Motor neuron (in vitro differentiated cells): ENCODE results near the gene ZMAT5. TPM values are rescaled to one million over a fixed set of nuclear protein-coding genes. Genes with fewer than 3 reads are reported as not detected.

ENCODE experiments used
- ATAC-seq, 8 experiments: fragments of 200-7000 bp; cut with Tn5 transposase; replicated peaks in 6 of 8; 2 replicates each; pipeline ENCODE4 v1.8.0; 2021; ENCODE audit warnings: mild to moderate bottlenecking in 8 of 8, moderate library complexity in 8 of 8
- H3K27ac ChIP-seq, 2 donors: fragments of 250-450 bp; sonication (Bioruptor Pico); 2 replicates each; pipeline ENCODE4 v1.9.0; 2021; ENCODE audit warnings: antibody characterized with exemption in 2 of 2, mild to moderate bottlenecking in 2 of 2, moderate library complexity in 1 of 2
- H3K4me1 ChIP-seq, 2 donors: fragments of 250-450 bp; sonication (Bioruptor Pico); replicated peaks in 1 of 2; 2 replicates each; pipeline ENCODE4 v1.6.1; 2021; ENCODE audit warnings: antibody characterized with exemption in 2 of 2, mild to moderate bottlenecking in 2 of 2, moderate library complexity in 1 of 2
- H3K4me3 ChIP-seq, 5 donors: fragments of 250-450 bp; sonication (Bioruptor Pico); 2 replicates each; pipeline ENCODE4 v1.9.0; 2021; ENCODE audit warnings: antibody characterized with exemption in 5 of 5, mild to moderate bottlenecking in 5 of 5, moderate library complexity in 4 of 5
- WGBS, 10 experiments: fragments of 450-650 bp; shearing (Covaris generic); methylation state at CpG; one replicate each; pipeline ENCODE4 v1.0.0; 2022; 5-methylcytosine and 5-hydroxymethylcytosine counted together
- in situ Hi-C, 9 experiments: fragments of 400-800 bp; cut with MboI; loops; one replicate each; pipeline ENCODE4 v1.15.0; 2021; ENCODE audit warnings: low sequenced_read_pairs in 9 of 9, low pct_unique_long_range_greater_than_20kb in 2 of 9; ENCODE audit not compliant: unreplicated experiment in 9 of 9
- total RNA-seq, 8 experiments: library from RNA; unstranded; fragments of 300-600 nt; gene quantifications; 2 replicates each; pipeline versions ENCODE4 v1.2.3 to v1.2.4, GENCODE V29; 2022

ZMAT5 gene
- total RNA-seq, 8 experiments from 2014 or later = 16.7 to 36.2 (median 26.5) TPM

- 70 to 100% (median 87%) methylated on average over 2 to 4 of the region's 11 CpGs; no CpG with 5 or more reads in 4 of the 10 experiments for WGBS, 10 experiments
- no peak for ATAC-seq
- in situ Hi-C loops = no loop called here
Observed at GRCh38 chr22:29717789-29718188, 49.0 kb downstream of the ZMAT5 start.

GRCh38 chr22:29716814-29717545, 49.8 kb downstream of the ZMAT5 start:
- no peak overlapping the region for H3K27ac ChIP-seq
- in situ Hi-C loops = no loop called here
- H3K4me3 ChIP-seq = no peak overlapping the region
- ATAC-seq = peak; percentile 35 to 96 (median 71)
- peaks cover 52 to 74% of the 10 kb centered on the region in 2 donors for H3K4me1 ChIP-seq
- WGBS, 10 experiments = 9 to 100% (median 55%) methylated on average over 1 to 6 of the region's 16 CpGs; no CpG with 5 or more reads in 4 of the 10 experiments

More at GRCh38 chr22:29717789-29718188, 49.0 kb downstream of the ZMAT5 start:
- no peak overlapping the region for H3K27ac ChIP-seq
- peaks cover 52 to 72% of the 10 kb centered on the region in 2 donors for H3K4me1 ChIP-seq
- no peak overlapping the region for H3K4me3 ChIP-seq

- Histone ChIP-seq H3K27ac (no peak overlapping the region), H3K4me1 (peaks cover 50 to 69% of the 10 kb centered on the region in 2 donors), H3K4me3 (no peak overlapping the region)
- in situ Hi-C loops = no loop called here
- WGBS, 10 experiments = 10 to 90% (median 69%) methylated on average over 2 to 3 of the region's 5 CpGs; no CpG with 5 or more reads in 7 of the 10 experiments
- no peak for ATAC-seq
Observed at GRCh38 chr22:29715705-29716104, 51.1 kb downstream of the ZMAT5 start.

GRCh38 chr22:29715240-29715639, 51.6 kb downstream of the ZMAT5 start:
- Histone ChIP-seq H3K4me1 (peaks cover 50 to 67% of the 10 kb centered on the region in 2 donors), H3K4me3 (no peak overlapping the region), H3K27ac (no peak overlapping the region)
- WGBS, 10 experiments = 0 to 20% methylated on average over 1 to 2 of the region's 13 CpGs; no CpG with 5 or more reads in 8 of the 10 experiments
- peak in 5 of 8 experiments; percentile 2 to 64 (median 34) for ATAC-seq
- in situ Hi-C loops = no loop called here

GRCh38 chr22:29713156-29713727, 53.6 kb downstream of the ZMAT5 start:
- peak in 2 of 8 experiments; percentile 3 to 12 for ATAC-seq
- Histone ChIP-seq H3K4me3 (no peak overlapping the region), H3K4me1 (peaks cover 45 to 53% of the 10 kb centered on the region in 2 donors), H3K27ac (peak overlapping the region; percentile 26 to 34)
- 20% methylated on average over 1 of the region's 8 CpGs; no CpG with 5 or more reads in 9 of the 10 experiments for WGBS, 10 experiments
- in situ Hi-C loops = no loop called here

- H3K4me1 ChIP-seq = peaks cover 38 to 47% of the 10 kb centered on the region in 2 donors
- 50 to 83% (median 66%) methylated on average over 2 of the region's 2 CpGs; no CpG with 5 or more reads in 4 of the 10 experiments for WGBS, 10 experiments
- in situ Hi-C loops = no loop called here
- H3K27ac ChIP-seq = no peak overlapping the region
- no peak for ATAC-seq
- H3K4me3 ChIP-seq = no peak overlapping the region
Observed at GRCh38 chr22:29712119-29712518, 54.7 kb downstream of the ZMAT5 start.

GRCh38 chr22:29710922-29711593, 55.7 kb downstream of the ZMAT5 start:
- peak overlapping the region in 1 of 2 donors; percentile 18 for H3K27ac ChIP-seq
- H3K4me3 ChIP-seq = no peak overlapping the region
- peaks cover 46 to 47% of the 10 kb centered on the region in 2 donors for H3K4me1 ChIP-seq
- ATAC-seq = peak in 2 of 8 experiments; percentile 21 to 25
- WGBS, 10 experiments = 30 to 67% (median 60%) methylated on average over 1 to 5 of the region's 18 CpGs; no CpG with 5 or more reads in 7 of the 10 experiments
- in situ Hi-C loops = no loop called here

GRCh38 chr22:29710193-29710592, 56.6 kb downstream of the ZMAT5 start:
- WGBS, 10 experiments = 0 to 78% (median 30%) methylated on average over 1 to 10 of the region's 15 CpGs; no CpG with 5 or more reads in 6 of the 10 experiments
- peaks cover 52 to 55% of the 10 kb centered on the region in 2 donors for H3K4me1 ChIP-seq
- H3K27ac ChIP-seq = no peak overlapping the region
- no peak for ATAC-seq
- in situ Hi-C loops = no loop called here
- no peak overlapping the region for H3K4me3 ChIP-seq

- WGBS, 10 experiments = 40 to 100% (median 80%) methylated on average over 1 to 4 of the region's 5 CpGs; no CpG with 5 or more reads in 4 of the 10 experiments
- Histone ChIP-seq H3K4me3 (no peak overlapping the region), H3K27ac (peak overlapping the region in 1 of 2 donors; percentile 1), H3K4me1 (peaks cover 51 to 54% of the 10 kb centered on the region in 2 donors)
- no peak for ATAC-seq
- in situ Hi-C loops = no loop called here
Observed at GRCh38 chr22:29707471-29707870, 59.3 kb downstream of the ZMAT5 start.

GRCh38 chr22:29707010-29707409, 59.8 kb downstream of the ZMAT5 start:
- Histone ChIP-seq H3K4me1 (peaks cover 54 to 59% of the 10 kb centered on the region in 2 donors), H3K27ac (peak overlapping the region; percentile 73 to 78), H3K4me3 (no peak overlapping the region)
- peak in 5 of 8 experiments; percentile 51 to 79 (median 77) for ATAC-seq
- in situ Hi-C loops = no loop called here
- 0 to 40% (median 5%) methylated on average over 3 to 13 of the region's 18 CpGs; no CpG with 5 or more reads in 7 of the 10 experiments for WGBS, 10 experiments

- Histone ChIP-seq H3K27ac (peak overlapping the region; percentile 78 to 81), H3K4me3 (no peak overlapping the region), H3K4me1 (peaks cover 59 to 64% of the 10 kb centered on the region in 2 donors)
- ATAC-seq = peak in 7 of 8 experiments; percentile 36 to 82 (median 76)
- in situ Hi-C loops = no loop called here
- no CpG with 5 or more reads among the region's 9 CpGs for WGBS, 10 experiments
Observed at GRCh38 chr22:29706486-29706885, 60.3 kb downstream of the ZMAT5 start.

GRCh38 chr22:29705651-29706050, 61.2 kb downstream of the ZMAT5 start:
- peak overlapping the region; percentile 52 to 81 for H3K27ac ChIP-seq
- H3K4me3 ChIP-seq = no peak overlapping the region
- in situ Hi-C loops = no loop called here
- peaks cover 63 to 66% of the 10 kb centered on the region in 2 donors for H3K4me1 ChIP-seq
- 82% methylated on average over 4 of the region's 7 CpGs; no CpG with 5 or more reads in 9 of the 10 experiments for WGBS, 10 experiments
- ATAC-seq = no peak
